Gastrocnemius medialis (tissue), 4 donors: Measurements from ENCODE around the gene ELK4.

ENCODE experiments used
- CTCF ChIP-seq, 5 experiments: fragments of 450-650 bp in 3 of 5; fragments of 200-600 bp in 2 of 5; sonication (generic) in 2 of 5; IDR thresholded peaks in 4 of 5; conservative IDR thresholded peaks in 1 of 5; 1 replicate in 4 of 5; 2 replicates in 1 of 5; pipeline ENCODE4 v1.5.1; 2016 to 2019; ENCODE audit warnings: antibody characterized with exemption in 5 of 5, mild to moderate bottlenecking in 3 of 5, moderate library complexity in 3 of 5
- POLR2A ChIP-seq, 2 donors: fragments of 450-650 bp; IDR thresholded peaks; one replicate each; pipeline ENCODE4 v1.6.1; 2017; ENCODE audit warnings: antibody characterized with exemption in 2 of 2, mild to moderate bottlenecking in 2 of 2, moderate library complexity in 2 of 2

GRCh38 chr1:205596876-205597275 is 34.9 kb downstream of the ELK4 start:
- TF ChIP-seq POLR2A (IDR thresholded peaks at IDR 0.05) (no peak), CTCF (IDR thresholded peaks at IDR 0.05 in 4 of 5, conservative IDR thresholded peaks at IDR 0.05 in 1 of 5) (no peak)
